ENCODE data around the gene BRPF3.

GRCh38 chr6:36201612-36202011 lies 5.1 kb downstream of the BRPF3 start:
- no peak for TF ChIP-seq CTCF (IDR thresholded peaks at IDR 0.05)
- no peak for TF ChIP-seq POLR2A (IDR thresholded peaks at IDR 0.05)

All from Peyer's patch (tissue), 4 donors.